MCF 10A (cell line): ENCODE measurements around the gene FAM120AOS. TPM values are rescaled to one million over a fixed set of nuclear protein-coding genes. Genes with fewer than 3 reads are reported as not detected.

Experiments used
- BruUV-seq: library from RNA; stranded (reverse); fragments of 400-500 nt; replicated peaks from 2 replicates; lab custom pipeline; 2021; lab: Mats Ljungman, UMichigan
- CTCF ChIA-PET: fragments of 300-600 bp; sonication (Branson Sonifier 250); formaldehyde crosslinking; extraction: SDS; loops from one replicate; lab custom pipeline; 2021; ENCODE audit warnings: antibody characterized with exemption, inconsistent platforms; lab: Yijun Ruan, JAX
- POLR2A ChIA-PET: fragments of 300-600, 350-650 bp; sonication (Branson Sonifier 250); formaldehyde crosslinking; extraction: SDS; loops from one replicate; lab custom pipeline; 2020; ENCODE audit warnings: antibody characterized with exemption, inconsistent platforms; lab: Yijun Ruan, JAX
- DNase-seq: peaks from one replicate; pipeline ENCODE4 v3.0.0-alpha.2; 2018; ENCODE audit not compliant: unreplicated experiment
- H3K27ac Mint-ChIP-seq: one replicate; pipeline ENCODE4 v1.8.0; 2022; ENCODE audit warnings: mild to moderate bottlenecking, low read depth, mixed read lengths; ENCODE audit not compliant: unreplicated experiment
- H3K27me3 Mint-ChIP-seq: one replicate; pipeline ENCODE4 v1.8.0; 2022; ENCODE audit warnings: mixed read lengths; ENCODE audit not compliant: insufficient read depth, unreplicated experiment
- H3K36me3 Mint-ChIP-seq: one replicate; pipeline ENCODE4 v1.8.0; 2022; ENCODE audit warnings: mild to moderate bottlenecking, moderate library complexity, mixed read lengths; ENCODE audit not compliant: insufficient read depth, unreplicated experiment
- H3K4me1 Mint-ChIP-seq: one replicate; pipeline ENCODE4 v1.8.0; 2022; ENCODE audit warnings: mixed read lengths; ENCODE audit not compliant: insufficient read depth, unreplicated experiment
- H3K4me3 Mint-ChIP-seq: one replicate; pipeline ENCODE4 v1.8.0; 2022; ENCODE audit warnings: mild to moderate bottlenecking, moderate library complexity, mixed read lengths; ENCODE audit not compliant: unreplicated experiment
- H3K9me3 Mint-ChIP-seq: one replicate; pipeline ENCODE4 v1.8.0; 2022; ENCODE audit warnings: mixed read lengths; ENCODE audit not compliant: unreplicated experiment
- CTCF ChIP-seq: fragments of 200-600 bp; IDR thresholded peaks from one replicate; pipeline ENCODE4 v1.8.0; 2022; ENCODE audit warnings: antibody characterized with exemption, mild to moderate bottlenecking; ENCODE audit not compliant: unreplicated experiment
- intact Hi-C: fragments of 100-400 bp; cut with micrococcal nuclease; formaldehyde crosslinking; loops from 2 replicates; pipeline ENCODE4 v1.14.1; 2022
- total RNA-seq: library from RNA; stranded (reverse); gene quantifications from 2 replicates; pipeline ENCODE4 v1.2.3, GENCODE V29; 2022

Gene FAM120AOS
- total RNA-seq, 1 experiment from 2014 or later: 50.1 TPM

GRCh38 chr9:93406371-93406770 is 47.0 kb downstream of the FAM120AOS start:
- intact Hi-C loops: no loop called here
- H3K36me3 Mint-ChIP-seq: no peaks in the 10 kb centered on the region
- ChIA-PET POLR2A (no interaction called here), CTCF (interaction anchor here (0.6 to 0.7 kb wide), 3 partner anchors 268 to 390 kb away, joined by 3 to 6 read pairs (median 5); no protein-coding TSS in a partner anchor)
- no TSS peak for BruUV-seq
- H3K9me3 Mint-ChIP-seq: no peaks in the 10 kb centered on the region
- no peak for DNase-seq
- no peak overlapping the region for H3K4me3 Mint-ChIP-seq
- H3K27me3 Mint-ChIP-seq: peaks cover 45% of the 10 kb centered on the region
- H3K4me1 Mint-ChIP-seq: no peaks in the 10 kb centered on the region
- TF ChIP-seq CTCF: no peak
- H3K27ac Mint-ChIP-seq: no peak overlapping the region

- no TSS peak for BruUV-seq
- Mint-ChIP-seq H3K27ac (no peak overlapping the region), H3K9me3 (no peaks in the 10 kb centered on the region), H3K4me3 (no peak overlapping the region), H3K4me1 (peaks cover 19% of the 10 kb centered on the region), H3K27me3 (no peaks in the 10 kb centered on the region), H3K36me3 (peaks cover 6% of the 10 kb centered on the region)
- TF ChIP-seq CTCF: no peak
- ChIA-PET POLR2A (no interaction called here), CTCF (interaction anchor here (0.9 kb wide), 1 partner anchor 36 kb away, joined by 3 read pairs; no protein-coding TSS in a partner anchor)
- DNase-seq: no peak
- intact Hi-C loops: no loop called here
Measured at GRCh38 chr9:93398471-93398870, 54.9 kb downstream of the FAM120AOS start.

- ChIA-PET POLR2A (interaction anchor here (0.6 kb wide), 1 partner anchor 57 kb away, joined by 4 read pairs; no protein-coding TSS in a partner anchor), CTCF (no interaction called here)
- intact Hi-C loops: no loop called here
- no TSS peak for BruUV-seq
- no peak overlapping the region for H3K27ac Mint-ChIP-seq
- no peak for TF ChIP-seq CTCF
- peaks cover 6% of the 10 kb centered on the region for H3K36me3 Mint-ChIP-seq
- H3K9me3 Mint-ChIP-seq: no peaks in the 10 kb centered on the region
- H3K4me3 Mint-ChIP-seq: no peak overlapping the region
- H3K4me1 Mint-ChIP-seq: peaks cover 19% of the 10 kb centered on the region
- H3K27me3 Mint-ChIP-seq: no peaks in the 10 kb centered on the region
- peak; percentile 77 for DNase-seq
Measured at GRCh38 chr9:93397661-93398373, 55.6 kb downstream of the FAM120AOS start.

Other genes starting within 250 kb of the FAM120AOS start
- 152 and 162 TPM in 2 replicates for gene FAM120A, start 1.9 kb downstream of the FAM120AOS start, total RNA-seq
- gene PHF2, start 123.0 kb upstream of the FAM120AOS start, total RNA-seq: 18.9 and 21.7 TPM in 2 replicates